Breast epithelium (tissue), 3 donors: ENCODE measurements around the gene P2RY14.

Source experiments
- POLR2A ChIP-seq: fragments of 450-650 bp; IDR thresholded peaks from one replicate; pipeline ENCODE4 v1.6.1; 2016; ENCODE audit warnings: antibody characterized with exemption, mild to moderate bottlenecking, moderate library complexity
- POLR2AphosphoS5 ChIP-seq, 3 donors: sonication (generic); formaldehyde crosslinking; IDR thresholded peaks; one replicate each; pipeline ENCODE4 v1.6.1; 2017; ENCODE audit warnings: antibody characterized with exemption in 3 of 3
- TF ChIP-seq, protein P1 (sequence below), 3 donors: fragments of 450-650 bp; IDR thresholded peaks; one replicate each; pipeline ENCODE4 v1.5.1; 2016 to 2017; ENCODE audit warnings: antibody characterized with exemption in 3 of 3, mild to moderate bottlenecking in 3 of 3, moderate library complexity in 3 of 3

DNA sequence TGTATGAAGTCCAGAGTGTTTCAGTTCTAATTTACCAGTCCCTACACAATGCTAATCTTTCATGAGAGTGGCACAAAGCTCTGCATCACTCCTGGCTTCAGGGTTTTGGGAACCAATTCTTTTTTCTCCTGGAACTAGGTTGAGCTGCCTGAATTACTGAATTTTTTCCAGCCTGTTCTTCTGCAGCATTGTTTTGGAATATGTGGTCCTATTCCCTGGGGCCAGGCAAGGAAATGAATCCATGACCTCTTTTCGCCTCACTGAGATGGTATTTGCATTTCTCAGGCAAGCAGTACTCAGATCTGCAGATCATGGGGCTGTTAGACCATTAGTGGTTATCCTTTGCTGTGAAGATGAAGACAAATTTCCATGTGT is 49.7 kb downstream of the P2RY14 start:
- TF ChIP-seq POLR2A = no peak
- TF ChIP-seq, protein P1, sequence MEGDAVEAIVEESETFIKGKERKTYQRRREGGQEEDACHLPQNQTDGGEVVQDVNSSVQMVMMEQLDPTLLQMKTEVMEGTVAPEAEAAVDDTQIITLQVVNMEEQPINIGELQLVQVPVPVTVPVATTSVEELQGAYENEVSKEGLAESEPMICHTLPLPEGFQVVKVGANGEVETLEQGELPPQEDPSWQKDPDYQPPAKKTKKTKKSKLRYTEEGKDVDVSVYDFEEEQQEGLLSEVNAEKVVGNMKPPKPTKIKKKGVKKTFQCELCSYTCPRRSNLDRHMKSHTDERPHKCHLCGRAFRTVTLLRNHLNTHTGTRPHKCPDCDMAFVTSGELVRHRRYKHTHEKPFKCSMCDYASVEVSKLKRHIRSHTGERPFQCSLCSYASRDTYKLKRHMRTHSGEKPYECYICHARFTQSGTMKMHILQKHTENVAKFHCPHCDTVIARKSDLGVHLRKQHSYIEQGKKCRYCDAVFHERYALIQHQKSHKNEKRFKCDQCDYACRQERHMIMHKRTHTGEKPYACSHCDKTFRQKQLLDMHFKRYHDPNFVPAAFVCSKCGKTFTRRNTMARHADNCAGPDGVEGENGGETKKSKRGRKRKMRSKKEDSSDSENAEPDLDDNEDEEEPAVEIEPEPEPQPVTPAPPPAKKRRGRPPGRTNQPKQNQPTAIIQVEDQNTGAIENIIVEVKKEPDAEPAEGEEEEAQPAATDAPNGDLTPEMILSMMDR (IDR thresholded peaks at IDR 0.05) = no peak
- no peak for TF ChIP-seq POLR2AphosphoS5 (IDR thresholded peaks at IDR 0.05)
